T47D (cell line): Measurements from ENCODE around the gene TMEM38B.
"Not testable (repeated sequence)": the region's sequence is repeated elsewhere in the genome, so short reads cannot be mapped to it uniquely, and the experiment has no call there.

Source experiments
- DNase-seq, 2 experiments: peaks; one replicate each; pipeline versions ENCODE4 v3.0.0 to v3.0.0-alpha.2; 2011 to 2012; ENCODE audit warnings: low read depth in 1 of 2, low spot score in 1 of 2
- JUND ChIP-seq: IDR thresholded peaks from 2 replicates; pipeline ENCODE4 v1.6.1; 2012; ENCODE audit warnings: low read depth
- in situ Hi-C: cut with HindIII; loops from 2 replicates; pipeline ENCODE4 v1.10.0; 2016; ENCODE audit warnings: low sequenced_read_pairs, low pct_unique_long_range_greater_than_20kb

TMEM38B gene

DNA sequence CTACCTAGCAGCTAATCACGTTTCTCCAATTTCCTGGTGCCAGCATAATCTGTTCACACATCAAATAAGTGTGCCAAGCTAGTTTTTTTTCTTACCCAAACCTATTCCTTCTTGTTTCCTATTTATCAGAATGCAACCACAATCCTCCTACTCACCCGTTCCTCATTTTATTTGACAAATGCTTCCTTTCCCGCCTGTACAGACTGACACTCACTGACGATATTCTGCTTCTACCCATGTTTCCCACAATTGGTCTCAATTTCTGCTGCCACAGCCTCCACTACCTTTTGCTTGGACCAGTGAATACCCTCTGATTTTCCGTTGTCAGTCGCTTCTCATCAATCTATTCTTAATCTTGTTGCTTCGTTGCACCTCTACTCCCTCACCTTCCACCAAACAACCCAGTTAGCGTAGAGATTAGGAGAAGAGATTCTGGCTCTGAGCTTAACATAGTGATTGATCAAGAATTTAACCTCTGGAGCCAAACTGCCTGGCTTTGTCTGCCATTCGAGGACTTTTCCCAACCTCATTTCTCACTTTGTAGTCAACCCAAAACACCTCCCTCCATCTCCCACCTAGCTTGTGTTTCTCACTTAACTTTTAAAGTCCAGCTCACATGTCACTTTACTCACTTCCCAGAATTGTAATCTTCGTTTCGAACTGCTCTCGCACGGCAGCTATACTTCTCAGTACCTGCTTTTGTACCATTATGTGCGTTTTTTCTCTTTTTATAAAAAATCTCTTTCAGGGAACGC lies 729 bp upstream of the TMEM38B start:
- TF ChIP-seq JUND = no peak
- in situ Hi-C loops = no loop called here
- no peak for DNase-seq

DNA sequence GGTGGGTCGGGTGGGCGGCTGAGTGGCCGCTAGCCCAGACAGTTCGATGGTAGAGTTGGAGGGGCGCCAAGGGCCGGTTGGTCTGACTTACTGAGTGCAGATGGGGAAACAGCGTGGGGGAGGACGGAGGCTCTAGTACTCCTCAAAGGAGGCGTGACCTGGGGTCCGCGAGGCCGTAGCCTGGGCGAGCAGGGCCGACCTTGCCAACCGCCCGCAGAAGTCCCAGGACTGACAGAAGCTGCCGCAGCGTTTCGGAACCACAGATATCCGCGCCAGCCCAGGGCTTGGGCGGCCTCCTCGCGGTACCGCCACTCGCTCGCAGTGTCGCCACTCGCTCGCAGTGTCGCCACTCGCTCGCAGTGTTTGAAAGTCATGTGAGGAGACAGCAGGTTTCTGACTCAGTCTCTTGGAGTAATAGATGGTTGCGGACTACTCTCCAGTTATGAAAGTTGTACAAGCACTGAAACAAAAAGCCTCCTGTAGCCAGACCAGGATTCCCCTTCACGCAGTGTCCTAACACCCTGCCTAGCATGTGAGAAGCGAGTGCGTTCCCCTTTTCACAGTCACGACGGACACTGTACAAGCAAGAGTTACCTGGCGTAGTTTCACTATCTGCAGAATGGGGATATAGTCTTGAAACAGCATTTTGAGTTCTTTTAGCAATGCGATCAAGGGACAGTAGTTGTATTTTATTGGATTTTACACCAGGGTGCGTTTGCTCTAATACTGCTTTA lies 674 bp downstream of the TMEM38B start:
- TF ChIP-seq JUND = no peak
- DNase-seq = peak; percentile 63 to 82
- in situ Hi-C loops = no loop called here

- in situ Hi-C loops = no loop called here
- no peak for TF ChIP-seq JUND
- no peak for DNase-seq
Observed at GRCh38 chr9:105696219-105696793, 2.0 kb downstream of the TMEM38B start.

DNA sequence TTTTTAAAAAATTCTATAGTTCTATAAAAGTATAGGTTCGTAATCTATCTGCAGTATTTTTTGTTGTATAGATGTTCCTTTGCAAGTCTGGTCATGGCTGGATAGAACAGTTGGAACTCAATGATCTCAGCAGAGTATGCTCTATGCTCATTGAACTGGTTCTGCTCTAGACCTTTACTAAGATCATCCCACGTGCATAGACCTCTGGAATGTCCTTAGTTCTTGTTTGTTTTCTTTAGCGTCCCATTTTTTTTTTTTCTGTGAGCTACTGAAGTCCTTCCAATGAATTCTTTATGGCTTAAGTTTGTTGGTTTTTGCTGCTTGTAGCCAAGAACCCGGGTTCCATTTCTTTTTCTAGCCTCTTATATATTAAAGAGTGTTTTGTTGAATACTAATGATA lies 3.5 kb downstream of the TMEM38B start:
- in situ Hi-C loops = no loop called here
- no peak for TF ChIP-seq JUND
- peak in 1 of 2 experiments; percentile 67 for DNase-seq

- in situ Hi-C loops = no loop called here
- no peak for DNase-seq
- TF ChIP-seq JUND = no peak
Observed at GRCh38 chr9:105698348-105698870, 4.1 kb downstream of the TMEM38B start.

GRCh38 chr9:105700668-105701067 lies 6.3 kb downstream of the TMEM38B start:
- in situ Hi-C loops = no loop called here
- no peak for TF ChIP-seq JUND
- DNase-seq = no peak

DNA sequence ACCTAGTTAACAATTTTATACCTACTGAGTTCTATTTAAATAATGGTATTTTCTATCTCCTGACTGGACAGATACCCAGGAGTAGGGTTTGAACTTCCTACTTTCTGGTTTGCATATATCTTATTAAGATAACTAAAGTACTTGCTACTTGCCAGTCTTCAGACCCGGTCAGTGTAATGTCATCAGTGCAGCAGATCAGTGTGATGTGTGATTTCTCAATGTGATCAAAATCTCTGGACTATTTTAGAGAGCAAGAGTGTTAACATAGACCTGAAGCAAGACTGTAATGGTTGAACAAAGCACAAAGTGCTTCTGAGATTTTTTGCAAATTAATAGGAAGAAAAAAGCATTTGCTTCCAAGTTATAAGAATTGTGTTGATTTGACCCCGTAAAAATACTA lies 6.8 kb downstream of the TMEM38B start:
- no peak for DNase-seq
- in situ Hi-C loops = no loop called here
- TF ChIP-seq JUND = no peak

- in situ Hi-C loops = no loop called here
Observed at GRCh38 chr9:105702207-105702606, 7.9 kb downstream of the TMEM38B start.

GRCh38 chr9:105703638-105704037 lies 9.3 kb downstream of the TMEM38B start:
- DNase-seq, in situ Hi-C loops: not testable (repeated sequence)

More at GRCh38 chr9:105702207-105702606, 7.9 kb downstream of the TMEM38B start:
- DNase-seq = no peak
- TF ChIP-seq JUND = no peak

DNA sequence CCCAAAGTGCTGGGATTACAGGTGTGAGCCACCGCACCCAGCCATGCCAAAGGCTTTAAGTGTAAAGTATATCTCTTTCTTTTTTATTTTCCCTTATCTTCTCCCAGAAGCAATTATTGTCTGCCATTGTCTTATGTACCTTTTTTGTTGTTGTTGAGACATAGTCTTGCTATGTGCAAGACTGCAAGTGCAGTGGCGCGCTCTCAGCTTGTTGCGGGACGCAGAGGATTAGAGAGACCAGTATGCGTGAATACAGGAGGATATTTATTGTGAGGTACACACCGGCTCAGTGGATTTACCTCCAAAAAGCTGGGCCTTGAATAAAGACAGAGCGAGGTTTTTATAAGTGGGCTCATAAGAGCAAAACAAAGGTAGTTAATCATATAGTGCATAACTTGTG lies 11.8 kb downstream of the TMEM38B start:
- no peak for DNase-seq
- in situ Hi-C loops = no loop called here
- TF ChIP-seq JUND = no peak

DNA sequence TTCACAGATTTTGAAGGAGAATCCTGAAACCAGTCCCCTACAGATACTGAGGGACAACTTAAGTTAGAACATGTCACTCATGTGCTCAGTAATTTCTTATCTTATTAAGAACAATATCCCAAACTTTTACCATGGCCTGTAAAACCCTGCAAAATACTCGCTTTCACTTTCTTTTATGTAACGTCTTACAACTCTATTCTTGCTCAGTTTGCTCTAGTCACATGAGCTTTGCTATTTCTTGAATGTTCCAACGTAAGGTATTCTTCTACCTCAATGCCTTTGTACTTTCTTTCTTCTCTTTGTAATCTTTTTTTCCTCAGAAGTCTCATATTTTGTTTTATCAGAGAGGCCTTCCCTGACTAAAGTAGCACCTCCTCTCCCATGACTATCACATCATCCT lies 14.1 kb downstream of the TMEM38B start:
- in situ Hi-C loops = no loop called here
- no peak for TF ChIP-seq JUND

GRCh38 chr9:105710638-105711037 lies 16.3 kb downstream of the TMEM38B start:
- no peak for TF ChIP-seq JUND
- DNase-seq = no peak
- in situ Hi-C loops = no loop called here

More for the DNA sequence above, 14.1 kb downstream of the TMEM38B start:
- no peak for DNase-seq

- DNase-seq = no peak
- TF ChIP-seq JUND = no peak
- in situ Hi-C loops = no loop called here
Observed at GRCh38 chr9:105711867-105712266, 17.5 kb downstream of the TMEM38B start.
